Measurements from ENCODE around the gene ENTREP1.

The ENTREP1 gene

GRCh38 chr9:69307446-69308205 lies 17.4 kb upstream of the ENTREP1 start:
- H3K79me2 ChIP-seq (ENCODE audit: control insufficient read depth, low read length) = no peaks in the 10 kb centered on the region
- H3K27ac ChIP-seq (ENCODE audit: low read depth, low read length) = no peak overlapping the region
- no peaks in the 10 kb centered on the region for H3K36me3 ChIP-seq (ENCODE audit: control insufficient read depth, low read length)
- no peaks in the 10 kb centered on the region for H3K4me1 ChIP-seq (ENCODE audit: control insufficient read depth, low read length)
- H3K4me2 ChIP-seq (ENCODE audit: low read length) = no peak overlapping the region
- no peaks in the 10 kb centered on the region for H4K20me1 ChIP-seq (ENCODE audit: control insufficient read depth, insufficient read depth, low read depth, low read length)
- no peaks in the 10 kb centered on the region for H3K27me3 ChIP-seq (ENCODE audit: control insufficient read depth, low read length)
- H3K9me2 ChIP-seq (replicated peaks; ENCODE audit: control insufficient read depth, low read length) = no peaks in the 10 kb centered on the region
- peaks cover 6% of the 10 kb centered on the region for H3K9me3 ChIP-seq (ENCODE audit: control insufficient read depth, insufficient read depth, low read length)
- no peaks in the 10 kb centered on the region for H3F3A ChIP-seq (ENCODE audit: control insufficient read depth, insufficient read depth)
- TF ChIP-seq, protein P1, sequence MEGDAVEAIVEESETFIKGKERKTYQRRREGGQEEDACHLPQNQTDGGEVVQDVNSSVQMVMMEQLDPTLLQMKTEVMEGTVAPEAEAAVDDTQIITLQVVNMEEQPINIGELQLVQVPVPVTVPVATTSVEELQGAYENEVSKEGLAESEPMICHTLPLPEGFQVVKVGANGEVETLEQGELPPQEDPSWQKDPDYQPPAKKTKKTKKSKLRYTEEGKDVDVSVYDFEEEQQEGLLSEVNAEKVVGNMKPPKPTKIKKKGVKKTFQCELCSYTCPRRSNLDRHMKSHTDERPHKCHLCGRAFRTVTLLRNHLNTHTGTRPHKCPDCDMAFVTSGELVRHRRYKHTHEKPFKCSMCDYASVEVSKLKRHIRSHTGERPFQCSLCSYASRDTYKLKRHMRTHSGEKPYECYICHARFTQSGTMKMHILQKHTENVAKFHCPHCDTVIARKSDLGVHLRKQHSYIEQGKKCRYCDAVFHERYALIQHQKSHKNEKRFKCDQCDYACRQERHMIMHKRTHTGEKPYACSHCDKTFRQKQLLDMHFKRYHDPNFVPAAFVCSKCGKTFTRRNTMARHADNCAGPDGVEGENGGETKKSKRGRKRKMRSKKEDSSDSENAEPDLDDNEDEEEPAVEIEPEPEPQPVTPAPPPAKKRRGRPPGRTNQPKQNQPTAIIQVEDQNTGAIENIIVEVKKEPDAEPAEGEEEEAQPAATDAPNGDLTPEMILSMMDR (IDR thresholded peaks at IDR 0.05; ENCODE audit: low read depth, low read length, poor library complexity, severe bottlenecking) = no peak
- TF ChIP-seq EZH2phosphoT487 (IDR thresholded peaks at IDR 0.05; ENCODE audit: borderline replicate concordance, low read length) = no peak
- H3K4me3 ChIP-seq (ENCODE audit: low read length) = no peak overlapping the region

DNA sequence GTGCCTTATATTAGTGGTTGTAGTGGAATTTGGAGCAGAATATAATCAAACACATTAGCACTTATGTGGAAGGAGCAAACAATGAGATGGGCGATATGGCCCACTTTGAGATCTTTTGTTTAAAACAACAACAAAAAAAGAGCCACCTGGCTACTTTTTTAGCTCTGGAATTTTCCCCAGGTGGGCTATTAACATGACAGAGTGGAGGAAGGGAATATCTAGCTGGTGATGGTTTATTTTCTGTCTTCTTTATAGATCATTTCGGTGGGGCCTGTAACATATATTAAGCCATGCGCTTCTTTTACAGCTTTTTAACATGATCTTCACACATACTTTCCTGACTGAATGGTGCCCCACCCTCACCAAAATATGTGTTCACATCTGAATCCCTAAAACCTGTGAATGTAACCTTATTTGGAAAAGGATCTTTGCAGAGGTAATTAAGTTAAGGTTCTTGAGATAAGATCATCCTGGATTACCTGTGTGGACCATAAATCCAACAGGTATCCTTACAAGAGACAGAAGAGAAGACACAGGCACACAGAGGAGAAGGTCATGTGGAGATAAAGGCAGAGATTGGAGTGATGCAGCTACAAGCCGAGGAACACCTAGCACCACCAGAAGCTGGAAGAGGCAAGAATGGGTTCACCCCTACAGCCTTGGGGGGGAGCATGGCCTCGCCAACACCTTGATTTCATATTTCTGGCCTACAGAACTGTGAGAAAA lies 16.6 kb upstream of the ENTREP1 start:
- no peak overlapping the region for H3K27ac ChIP-seq (ENCODE audit: low read depth, low read length)
- H3F3A ChIP-seq (ENCODE audit: control insufficient read depth, insufficient read depth) = no peaks in the 10 kb centered on the region
- TF ChIP-seq, protein P1 (IDR thresholded peaks at IDR 0.05; ENCODE audit: low read depth, low read length, poor library complexity, severe bottlenecking) = no peak
- no peak for TF ChIP-seq EZH2phosphoT487 (IDR thresholded peaks at IDR 0.05; ENCODE audit: borderline replicate concordance, low read length)
- H3K4me2 ChIP-seq (ENCODE audit: low read length) = no peak overlapping the region
- H3K9me3 ChIP-seq (ENCODE audit: control insufficient read depth, insufficient read depth, low read length) = peaks cover 14% of the 10 kb centered on the region
- H3K4me3 ChIP-seq (ENCODE audit: low read length) = no peak overlapping the region
- H3K36me3 ChIP-seq (ENCODE audit: control insufficient read depth, low read length) = no peaks in the 10 kb centered on the region
- no peaks in the 10 kb centered on the region for H4K20me1 ChIP-seq (ENCODE audit: control insufficient read depth, insufficient read depth, low read depth, low read length)
- no peaks in the 10 kb centered on the region for H3K9me2 ChIP-seq (replicated peaks; ENCODE audit: control insufficient read depth, low read length)
- no peaks in the 10 kb centered on the region for H3K79me2 ChIP-seq (ENCODE audit: control insufficient read depth, low read length)
- no peaks in the 10 kb centered on the region for H3K4me1 ChIP-seq (ENCODE audit: control insufficient read depth, low read length)
- no peaks in the 10 kb centered on the region for H3K27me3 ChIP-seq (ENCODE audit: control insufficient read depth, low read length)

DNA sequence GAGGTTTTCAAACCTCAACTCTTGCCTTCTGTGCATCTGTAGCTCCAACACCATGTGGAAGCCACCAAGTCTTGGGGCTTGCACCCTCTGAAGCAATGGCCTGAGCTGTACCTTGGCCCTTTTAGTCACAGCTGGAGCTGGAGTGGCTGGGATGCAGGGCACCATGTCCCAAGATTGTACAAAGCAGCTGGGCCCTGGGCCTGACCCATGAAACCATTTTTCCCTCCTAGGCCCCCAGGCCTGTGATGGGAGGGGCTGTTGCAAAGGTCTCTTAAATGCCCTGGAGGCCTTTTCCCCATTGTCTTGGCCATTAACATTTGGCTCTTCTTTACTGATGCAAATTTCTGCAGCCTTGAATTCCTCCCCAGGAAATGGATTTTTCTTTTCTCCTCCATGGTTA lies 11.8 kb upstream of the ENTREP1 start:
- Histone ChIP-seq H3K4me3 (ENCODE audit: low read length) (no peak overlapping the region), H3K4me2 (ENCODE audit: low read length) (no peak overlapping the region), H3K27ac (ENCODE audit: low read depth, low read length) (no peak overlapping the region), H3K9me3 (ENCODE audit: control insufficient read depth, insufficient read depth, low read length) (peaks cover 20% of the 10 kb centered on the region), H4K20me1 (ENCODE audit: control insufficient read depth, insufficient read depth, low read depth, low read length) (no peaks in the 10 kb centered on the region), H3F3A (ENCODE audit: control insufficient read depth, insufficient read depth) (no peaks in the 10 kb centered on the region), H3K36me3 (ENCODE audit: control insufficient read depth, low read length) (no peaks in the 10 kb centered on the region), H3K27me3 (ENCODE audit: control insufficient read depth, low read length) (no peaks in the 10 kb centered on the region), H3K79me2 (ENCODE audit: control insufficient read depth, low read length) (no peaks in the 10 kb centered on the region), H3K9me2 (replicated peaks; ENCODE audit: control insufficient read depth, low read length) (no peaks in the 10 kb centered on the region), H3K4me1 (ENCODE audit: control insufficient read depth, low read length) (no peaks in the 10 kb centered on the region)
- TF ChIP-seq, protein P1 (IDR thresholded peaks at IDR 0.05; ENCODE audit: low read depth, low read length, poor library complexity, severe bottlenecking) = no peak
- no peak for TF ChIP-seq EZH2phosphoT487 (IDR thresholded peaks at IDR 0.05; ENCODE audit: borderline replicate concordance, low read length)
